ENCODE results near the gene KLHL29.

- TF ChIP-seq POLR2A (IDR thresholded peaks at IDR 0.05) (no peak), CTCF (IDR thresholded peaks at IDR 0.05) (no peak)
These were observed 101.1 kb downstream of the KLHL29 start for GRCh38 chr2:23485841-23486683.
